Sigmoid colon (tissue), 4 donors: ENCODE measurements around the gene INSRR.

Experiments used
- CTCF ChIP-seq, 4 experiments: fragments of 450-650 bp in 3 of 4; fragments of 200-600 bp in 1 of 4; IDR thresholded peaks; one replicate each; pipeline ENCODE4 v1.5.1; 2016 to 2019; ENCODE audit warnings: antibody characterized with exemption in 4 of 4, mild to moderate bottlenecking in 3 of 4, moderate library complexity in 2 of 4
- EP300 ChIP-seq, 4 donors: sonication (generic); formaldehyde crosslinking; IDR thresholded peaks; one replicate each; pipeline ENCODE4 v1.6.1; 2017; ENCODE audit warnings: antibody characterized with exemption in 4 of 4
- POLR2A ChIP-seq, 2 donors: fragments of 450-650 bp; IDR thresholded peaks; one replicate each; pipeline ENCODE4 v1.6.1; 2016; ENCODE audit warnings: antibody characterized with exemption in 2 of 2, mild to moderate bottlenecking in 2 of 2, moderate library complexity in 2 of 2
- POLR2AphosphoS5 ChIP-seq, 4 donors: sonication (generic); formaldehyde crosslinking; IDR thresholded peaks; one replicate each; pipeline ENCODE4 v1.6.1; 2017; ENCODE audit warnings: antibody characterized with exemption in 4 of 4

- TF ChIP-seq CTCF (IDR thresholded peaks at IDR 0.05) (no peak), POLR2AphosphoS5 (IDR thresholded peaks at IDR 0.05) (no peak), EP300 (IDR thresholded peaks at IDR 0.05) (no peak), POLR2A (IDR thresholded peaks at IDR 0.05) (no peak)
These were observed 3.7 kb upstream of the INSRR start for GRCh38 chr1:156862584-156862983.
